T-helper 9 cell (primary cell): ENCODE results near the gene KRT8.
"Not testable (repeated sequence)": the region's sequence is repeated elsewhere in the genome, so short reads cannot be mapped to it uniquely, and the experiment has no call there.

Experiments used
- DNase-seq: peaks from one replicate; pipeline ENCODE4 v3.0.0-alpha.2; 2020
- total RNA-seq, 2 donors: gene quantifications; one replicate each; lab custom pipeline; 2026; lab: John Stamatoyannopoulos, UW

Gene KRT8
- total RNA-seq, result 0.24 to 0.91 reads per million in 2 donors

- DNase-seq, result not testable (repeated sequence)
Measured at GRCh38 chr12:52904509-52905300, at the start of gene KRT8. Gene KRT8 (minus strand): TSS chr12:52905076. CDS start chr12:52904981, 95 bp downstream.

- DNase-seq, result no peak
Measured at GRCh38 chr12:52953181-52953841, 48.4 kb upstream of the KRT8 start.

- no peak for DNase-seq
Measured at GRCh38 chr12:52952076-52952801, 47.4 kb upstream of the KRT8 start.

- DNase-seq, result no peak
Measured at GRCh38 chr12:52951640-52952039, 46.8 kb upstream of the KRT8 start.

DNA sequence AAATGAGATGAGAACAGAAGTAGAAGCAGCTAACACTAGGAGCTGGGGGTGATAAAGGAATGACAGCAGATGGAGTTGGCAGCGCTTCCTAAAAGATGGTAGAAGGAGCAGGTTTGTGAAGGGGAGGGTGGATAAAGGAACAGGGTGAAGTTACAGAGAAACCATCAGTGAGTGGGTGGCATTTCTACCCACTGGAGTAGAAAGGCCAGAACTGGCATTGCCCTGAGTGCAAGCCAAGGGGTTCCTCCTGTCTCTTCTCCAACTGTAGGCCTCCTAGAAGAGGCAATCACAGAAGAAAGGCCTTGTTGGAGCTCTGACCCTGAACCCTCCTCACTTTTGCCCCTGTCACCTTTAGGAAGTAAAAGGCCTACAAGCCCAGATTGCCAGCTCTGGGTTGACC lies 46.2 kb upstream of the KRT8 start:
- no peak for DNase-seq

GRCh38 chr12:52950553-52950952 lies 45.7 kb upstream of the KRT8 start:
- DNase-seq, result no peak

DNA sequence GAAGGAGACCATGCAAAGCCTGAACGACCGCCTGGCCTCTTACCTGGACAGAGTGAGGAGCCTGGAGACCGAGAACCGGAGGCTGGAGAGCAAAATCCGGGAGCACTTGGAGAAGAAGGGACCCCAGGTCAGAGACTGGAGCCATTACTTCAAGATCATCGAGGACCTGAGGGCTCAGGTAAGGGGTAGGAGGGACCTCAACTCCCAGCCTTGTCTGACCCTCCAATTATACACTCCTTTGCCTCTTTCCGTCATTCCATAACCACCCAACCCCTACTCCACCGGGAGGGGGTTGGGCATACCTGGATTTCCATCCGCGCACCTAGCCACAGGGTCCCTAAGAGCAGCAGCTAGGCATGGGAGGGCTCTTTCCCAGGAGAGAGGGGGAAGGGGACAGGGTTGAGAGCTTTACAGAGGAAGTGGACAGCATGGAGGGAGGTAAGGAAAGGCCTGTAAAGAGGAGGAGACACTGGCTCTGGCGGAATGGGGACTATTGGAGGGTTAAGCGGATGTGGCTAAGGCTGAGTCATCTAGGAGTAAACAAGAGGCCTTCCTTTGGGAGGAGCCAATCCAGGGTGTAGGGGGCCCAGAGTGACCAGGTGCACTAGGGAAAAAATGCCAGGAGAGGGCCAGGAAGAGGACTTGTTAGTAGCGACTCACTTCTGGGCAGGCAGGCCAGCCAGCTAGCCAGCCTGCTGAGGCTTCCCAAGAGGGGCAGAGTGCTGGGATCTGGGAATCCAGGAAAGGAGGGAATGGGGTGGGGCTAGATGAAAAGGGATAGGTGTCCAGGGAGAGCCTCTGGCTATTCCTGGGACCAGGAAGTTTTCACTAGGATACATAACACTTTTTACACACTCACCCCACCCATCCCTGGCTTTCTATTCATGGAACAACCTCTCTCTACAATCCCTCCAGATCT lies 44.8 kb upstream of the KRT8 start:
- DNase-seq, result no peak

DNA sequence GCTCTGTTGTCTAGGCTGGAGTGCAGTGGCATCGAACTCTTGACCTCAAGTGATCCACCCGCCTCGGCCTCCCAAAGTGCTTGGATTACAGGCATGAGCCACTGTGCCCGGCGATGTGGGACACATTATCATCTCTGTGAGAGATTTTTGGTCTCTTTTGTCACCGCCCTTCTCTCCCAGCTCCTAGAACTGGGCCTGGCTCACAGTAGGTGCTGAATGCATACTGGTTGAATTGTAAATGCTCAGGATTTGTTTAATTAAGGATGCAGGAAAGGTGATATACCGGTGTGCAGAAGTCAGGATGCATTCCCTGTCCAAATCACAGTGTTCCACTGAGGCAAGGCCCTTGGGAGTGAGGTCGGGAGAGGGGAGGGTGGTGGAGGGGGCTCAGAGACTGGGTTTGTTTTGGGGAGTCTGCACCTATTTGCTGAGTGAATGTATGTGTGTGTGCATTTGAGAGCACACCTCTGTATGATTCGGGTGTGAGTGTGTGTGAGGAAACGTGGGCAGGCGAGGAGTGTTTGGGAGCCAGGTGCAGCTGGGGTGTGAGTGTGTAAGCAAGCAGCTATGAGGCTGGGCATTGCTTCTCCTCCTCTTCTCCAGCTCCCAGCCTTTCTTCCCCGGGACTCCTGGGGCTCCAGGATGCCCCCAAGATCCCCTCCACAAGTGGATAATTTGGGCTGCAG lies 43.0 kb upstream of the KRT8 start:
- DNase-seq, result no peak

DNA sequence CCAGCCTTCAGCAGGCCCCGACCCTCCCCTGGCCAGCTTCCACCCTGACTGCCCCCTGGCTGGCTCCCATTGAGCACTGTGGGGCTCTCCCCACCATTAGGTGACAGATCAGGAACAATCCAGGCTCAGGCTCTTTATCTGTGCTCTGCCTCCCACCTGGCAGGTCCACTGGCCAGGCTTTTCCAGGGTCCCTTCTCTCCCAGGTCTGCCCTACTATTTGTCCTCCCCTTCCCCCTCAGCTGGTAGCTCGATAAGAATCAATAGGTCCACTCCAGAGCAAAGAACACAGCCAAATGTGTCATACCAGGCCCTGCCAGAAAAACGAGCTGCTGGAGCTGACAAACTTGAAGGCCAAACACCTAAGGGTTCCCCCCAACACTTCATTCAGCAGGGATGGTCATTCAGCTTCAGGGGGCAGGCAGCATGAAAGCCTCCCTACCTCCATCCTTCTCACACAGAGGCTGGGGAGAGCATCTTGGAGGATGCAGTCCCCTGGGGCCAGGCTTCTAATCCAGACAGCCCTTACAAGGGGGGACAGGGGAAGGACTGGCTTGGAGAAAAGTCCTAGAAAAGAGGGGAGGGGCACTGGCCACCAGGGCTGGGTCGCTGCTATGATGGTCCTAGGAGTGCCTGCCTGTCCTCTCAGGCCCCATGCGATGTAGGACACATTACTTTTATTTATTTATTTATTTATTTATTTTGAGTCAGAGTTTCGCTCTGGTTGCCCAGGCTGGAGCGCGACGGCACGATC lies 42.1 kb upstream of the KRT8 start:
- no peak for DNase-seq

- DNase-seq, result no peak
Measured at GRCh38 chr12:52946334-52946733, 41.5 kb upstream of the KRT8 start.

GRCh38 chr12:52945389-52946232 lies 40.7 kb upstream of the KRT8 start:
- DNase-seq, result no peak

- DNase-seq, result no peak
Measured at GRCh38 chr12:52944683-52945388, 40.0 kb upstream of the KRT8 start.

DNA sequence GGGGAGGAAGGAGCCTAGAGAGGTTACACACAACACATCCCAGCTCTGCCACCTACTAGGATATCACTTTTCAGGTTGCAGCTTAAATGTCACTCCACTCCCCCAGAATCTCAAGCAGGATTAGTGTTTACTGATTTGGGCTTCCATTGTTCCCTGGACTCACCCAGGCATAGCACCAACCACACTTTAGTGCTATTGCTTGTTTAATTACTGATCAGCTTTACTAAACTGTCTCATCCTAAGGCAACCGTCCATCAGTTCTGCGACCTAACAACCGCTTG lies 38.0 kb upstream of the KRT8 start:
- DNase-seq, result no peak

- DNase-seq, result no peak
Measured at GRCh38 chr12:52942066-52942900, 37.4 kb upstream of the KRT8 start.

DNA sequence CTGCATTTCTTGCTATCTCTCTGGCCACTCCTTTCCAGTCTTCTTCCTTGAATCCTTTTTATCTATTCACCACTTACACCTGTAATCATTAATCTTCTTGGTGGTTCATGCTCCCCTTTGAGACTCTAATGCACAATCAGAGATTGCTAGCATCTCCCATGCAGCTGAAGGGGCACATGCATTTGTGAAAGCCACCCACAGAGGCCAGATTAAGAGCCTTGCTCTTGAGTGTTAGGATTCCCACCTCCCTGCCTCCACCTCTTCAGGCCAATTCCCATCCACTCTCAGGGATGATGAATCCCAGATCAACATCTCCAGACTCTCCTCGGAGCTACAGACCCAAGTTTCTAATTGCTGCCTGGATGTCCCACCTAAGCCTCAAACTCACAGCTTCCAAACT lies 24.7 kb upstream of the KRT8 start:
- no peak for DNase-seq

DNA sequence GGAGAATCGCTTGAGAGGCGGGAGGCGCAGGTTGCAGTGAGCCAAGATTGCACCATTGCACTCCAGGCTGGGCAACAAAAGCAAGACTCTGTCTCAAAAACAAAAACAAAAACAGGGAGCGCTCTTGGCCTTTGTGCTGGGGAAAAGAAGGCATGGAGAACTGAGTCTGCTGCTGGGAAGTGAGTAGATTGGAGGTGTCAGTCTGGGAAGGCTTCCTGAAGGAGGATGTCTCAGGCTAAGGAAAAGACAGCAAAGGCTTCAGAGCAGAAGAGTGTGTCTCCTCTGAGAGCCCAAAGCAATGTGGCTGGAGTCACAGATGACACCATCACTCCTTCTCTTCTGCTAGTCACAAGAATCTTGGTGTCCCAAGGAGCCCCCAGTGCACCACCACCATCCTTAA lies 23.1 kb upstream of the KRT8 start:
- DNase-seq, result no peak

GRCh38 chr12:52926596-52927234 lies 21.8 kb upstream of the KRT8 start:
- DNase-seq, result no peak
